ENCODE results near the gene SDHB.

DNA sequence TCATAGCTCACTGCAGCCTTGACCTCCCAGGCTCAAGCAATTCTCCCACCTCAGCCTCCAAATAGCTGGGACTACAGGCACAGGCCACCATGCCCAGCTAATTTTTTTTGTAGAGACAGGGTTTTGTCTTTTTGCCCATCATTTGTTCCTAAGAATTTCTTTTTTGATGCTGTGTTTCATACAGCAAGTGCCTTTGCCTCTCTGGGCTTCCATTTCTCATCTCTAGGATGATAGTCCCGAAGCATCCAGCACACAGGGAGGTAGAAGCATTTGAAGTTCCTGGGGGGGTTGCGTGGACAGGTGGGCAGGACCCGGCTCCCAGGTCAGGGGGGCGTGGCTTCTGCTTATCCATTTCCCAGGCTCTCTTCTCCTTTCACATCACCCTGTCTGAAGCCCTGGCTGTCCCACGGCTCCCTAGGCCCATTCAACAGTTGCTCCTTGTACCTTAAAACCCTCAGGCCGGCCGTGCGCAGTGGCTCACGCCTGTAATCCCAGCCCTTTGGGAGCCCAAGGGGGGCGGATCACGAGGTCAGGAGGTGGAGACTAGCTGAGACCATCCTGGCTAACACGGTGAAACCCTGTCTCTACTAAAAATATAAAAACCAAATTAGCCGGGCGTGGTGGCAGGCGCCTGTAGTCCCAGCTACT lies 45.5 kb downstream of the SDHB start:
- TF ChIP-seq EZH2 (IDR thresholded peaks at IDR 0.05) = no peak
- TF ChIP-seq, protein P1, sequence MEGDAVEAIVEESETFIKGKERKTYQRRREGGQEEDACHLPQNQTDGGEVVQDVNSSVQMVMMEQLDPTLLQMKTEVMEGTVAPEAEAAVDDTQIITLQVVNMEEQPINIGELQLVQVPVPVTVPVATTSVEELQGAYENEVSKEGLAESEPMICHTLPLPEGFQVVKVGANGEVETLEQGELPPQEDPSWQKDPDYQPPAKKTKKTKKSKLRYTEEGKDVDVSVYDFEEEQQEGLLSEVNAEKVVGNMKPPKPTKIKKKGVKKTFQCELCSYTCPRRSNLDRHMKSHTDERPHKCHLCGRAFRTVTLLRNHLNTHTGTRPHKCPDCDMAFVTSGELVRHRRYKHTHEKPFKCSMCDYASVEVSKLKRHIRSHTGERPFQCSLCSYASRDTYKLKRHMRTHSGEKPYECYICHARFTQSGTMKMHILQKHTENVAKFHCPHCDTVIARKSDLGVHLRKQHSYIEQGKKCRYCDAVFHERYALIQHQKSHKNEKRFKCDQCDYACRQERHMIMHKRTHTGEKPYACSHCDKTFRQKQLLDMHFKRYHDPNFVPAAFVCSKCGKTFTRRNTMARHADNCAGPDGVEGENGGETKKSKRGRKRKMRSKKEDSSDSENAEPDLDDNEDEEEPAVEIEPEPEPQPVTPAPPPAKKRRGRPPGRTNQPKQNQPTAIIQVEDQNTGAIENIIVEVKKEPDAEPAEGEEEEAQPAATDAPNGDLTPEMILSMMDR (IDR thresholded peaks at IDR 0.05) = no peak
